DOHH2 (cell line): ENCODE results near the gene KCNAB3.

Experiments
- CTCF ChIP-seq: fragments of 200-600 bp; sonication (generic); IDR thresholded peaks from one replicate; pipeline ENCODE4 v1.5.1; 2014; ENCODE audit warnings: antibody characterized with exemption, mild to moderate bottlenecking, low read depth, low read length; ENCODE audit not compliant: poor library complexity, severe bottlenecking
- EZH2phosphoT487 ChIP-seq: fragments of 200-600 bp; sonication (generic); IDR thresholded peaks from 2 replicates; pipeline ENCODE4 v1.6.1; 2017; ENCODE audit warnings: borderline replicate concordance, mild to moderate bottlenecking, antibody characterized with exemption, low read length, moderate library complexity, mixed read lengths

GRCh38 chr17:7955414-7956227, 26.0 kb upstream of the KCNAB3 start:
- TF ChIP-seq CTCF (no peak), EZH2phosphoT487 (no peak)
